ENCODE measurements around the gene GPR15.

GPR15 gene

GRCh38 chr3:98531622-98532274 is at the start of gene GPR15:
TSS of gene GPR15 (plus strand) at chr3:98531978. CDS start at chr3:98532034, 56 bp downstream.
- DNase-seq: no peak

- DNase-seq: peak; percentile 93
Observed at GRCh38 chr3:98482717-98483482, 48.9 kb upstream of the GPR15 start.

GRCh38 chr3:98483626-98484025 is 48.2 kb upstream of the GPR15 start:
- DNase-seq: no peak

GRCh38 chr3:98497381-98497780 is 34.4 kb upstream of the GPR15 start, which contains the start of gene OR5K2:
TSS of gene OR5K2 (plus strand) at chr3:98497681. CDS start at chr3:98497681, 0 bp downstream.
- no peak for DNase-seq

- no peak for DNase-seq
Observed at GRCh38 chr3:98500019-98500418, 31.8 kb upstream of the GPR15 start.

GRCh38 chr3:98501270-98501669 is 30.5 kb upstream of the GPR15 start:
- DNase-seq: no peak

- no peak for DNase-seq
Observed at GRCh38 chr3:98501863-98502576, 29.8 kb upstream of the GPR15 start.

GRCh38 chr3:98504539-98504938 is 27.2 kb upstream of the GPR15 start:
- DNase-seq: no peak

GRCh38 chr3:98508582-98508981 is 23.2 kb upstream of the GPR15 start:
- DNase-seq: no peak

GRCh38 chr3:98512576-98512975 is 19.2 kb upstream of the GPR15 start:
- no peak for DNase-seq

GRCh38 chr3:98513091-98513511 is 18.7 kb upstream of the GPR15 start:
- no peak for DNase-seq

- DNase-seq: no peak
Observed at GRCh38 chr3:98513736-98514135, 18.0 kb upstream of the GPR15 start.

GRCh38 chr3:98514948-98515347 is 16.8 kb upstream of the GPR15 start:
- DNase-seq: no peak

- no peak for DNase-seq
Observed at GRCh38 chr3:98518816-98519215, 13.0 kb upstream of the GPR15 start.

GRCh38 chr3:98519351-98519750 is 12.4 kb upstream of the GPR15 start:
- no peak for DNase-seq

GRCh38 chr3:98521897-98522543 is 9.8 kb upstream of the GPR15 start:
- DNase-seq: peak; percentile 69

- peak; percentile 99 for DNase-seq
Observed at GRCh38 chr3:98522544-98523281, 9.1 kb upstream of the GPR15 start, which contains the start of gene CLDND1. TSS of gene CLDND1 (minus strand) at chr3:98522902. CDS start at chr3:98521424, 1,478 bp downstream.

GRCh38 chr3:98525494-98525893 is 6.3 kb upstream of the GPR15 start:
- DNase-seq: no peak

GRCh38 chr3:98528474-98529346 is 3.1 kb upstream of the GPR15 start:
- no peak for DNase-seq

- DNase-seq: no peak
Observed at GRCh38 chr3:98529856-98530459, 1.8 kb upstream of the GPR15 start.

- no peak for DNase-seq
Observed at GRCh38 chr3:98530676-98531075, 1.1 kb upstream of the GPR15 start.
